ENCODE data around the gene DPF3. TPM values are rescaled to one million over a fixed set of nuclear protein-coding genes. Genes with fewer than 3 reads are reported as not detected.

Gene DPF3
- total RNA-seq, 3 donors from 2014 or later = 9.3 to 21.9 (median 10.9) TPM

GRCh38 chr14:72759670-72760069 lies 134.2 kb downstream of the DPF3 start:
- H3K9me3 ChIP-seq = peaks cover 30% of the 10 kb centered on the region
- TF ChIP-seq CTCF (IDR thresholded peaks at IDR 0.05) = no peak
- intact Hi-C loops (cut with DNase I, micrococcal nuclease) = no loop called here
- ATAC-seq (no peak), DNase-seq (no peak)
- no peaks in the 10 kb centered on the region for H3K36me3 ChIP-seq (ENCODE audit: low read depth)
- no peaks in the 10 kb centered on the region for H3K4me1 ChIP-seq (ENCODE audit: low read depth)
- H3K4me3 ChIP-seq = no peak overlapping the region

- H3K9me3 ChIP-seq = peaks cover 30% of the 10 kb centered on the region
- no peak for TF ChIP-seq CTCF (IDR thresholded peaks at IDR 0.05)
- H3K36me3 ChIP-seq (ENCODE audit: low read depth) = no peaks in the 10 kb centered on the region
- intact Hi-C loops (cut with DNase I, micrococcal nuclease) = no loop called here
- no peaks in the 10 kb centered on the region for H3K4me1 ChIP-seq (ENCODE audit: low read depth)
- H3K4me3 ChIP-seq = no peak overlapping the region
- ATAC-seq (no peak), DNase-seq (no peak)
Measured at GRCh38 chr14:72758993-72759392, 134.9 kb downstream of the DPF3 start.

GRCh38 chr14:72758420-72758819 lies 135.5 kb downstream of the DPF3 start:
- Histone ChIP-seq H3K9me3 (peaks cover 30% of the 10 kb centered on the region), H3K36me3 (ENCODE audit: low read depth) (no peaks in the 10 kb centered on the region), H3K4me3 (no peak overlapping the region), H3K4me1 (ENCODE audit: low read depth) (no peaks in the 10 kb centered on the region)
- ATAC-seq (no peak), DNase-seq (no peak)
- TF ChIP-seq CTCF (IDR thresholded peaks at IDR 0.05) = no peak
- intact Hi-C loops (cut with DNase I, micrococcal nuclease) = no loop called here

- Histone ChIP-seq H3K4me3 (no peak overlapping the region), H3K36me3 (ENCODE audit: low read depth) (no peaks in the 10 kb centered on the region), H3K9me3 (peaks cover 30% of the 10 kb centered on the region), H3K4me1 (ENCODE audit: low read depth) (no peaks in the 10 kb centered on the region)
- no peak for ATAC-seq
- intact Hi-C loops (cut with DNase I, micrococcal nuclease) = no loop called here
- no peak for TF ChIP-seq CTCF (IDR thresholded peaks at IDR 0.05)
- no peak for DNase-seq
Measured at GRCh38 chr14:72756967-72757366, 136.9 kb downstream of the DPF3 start.

GRCh38 chr14:72755766-72756165 lies 138.1 kb downstream of the DPF3 start:
- intact Hi-C loops (cut with DNase I, micrococcal nuclease) = no loop called here
- ATAC-seq (no peak), DNase-seq (no peak)
- TF ChIP-seq CTCF (IDR thresholded peaks at IDR 0.05) = no peak
- Histone ChIP-seq H3K4me1 (ENCODE audit: low read depth) (no peaks in the 10 kb centered on the region), H3K4me3 (no peak overlapping the region), H3K36me3 (ENCODE audit: low read depth) (no peaks in the 10 kb centered on the region), H3K9me3 (peaks cover 22% of the 10 kb centered on the region)

GRCh38 chr14:72754949-72755348 lies 139.0 kb downstream of the DPF3 start:
- no peak for ATAC-seq
- Histone ChIP-seq H3K4me3 (no peak overlapping the region), H3K36me3 (ENCODE audit: low read depth) (no peaks in the 10 kb centered on the region), H3K4me1 (ENCODE audit: low read depth) (no peaks in the 10 kb centered on the region), H3K9me3 (peaks cover 14% of the 10 kb centered on the region)
- intact Hi-C loops (cut with DNase I, micrococcal nuclease) = no loop called here
- DNase-seq = no peak
- TF ChIP-seq CTCF (IDR thresholded peaks at IDR 0.05) = no peak
